ENCODE results near the gene ADRM1. TPM values are rescaled to one million over a fixed set of nuclear protein-coding genes. Genes with fewer than 3 reads are reported as not detected.
A peak's percentile ranks its signal among the peaks of the same experiment; 100 is the strongest.

Gene ADRM1
- total RNA-seq, 1 experiment from 2014 or later = 173 TPM

- H3K36me3 ChIP-seq (ENCODE audit: low read depth) = peaks cover 8% of the 10 kb centered on the region
- H3K27ac ChIP-seq = no peak overlapping the region
- no peaks in the 10 kb centered on the region for H3K4me1 ChIP-seq (replicated peaks; ENCODE audit: insufficient read depth)
- H3K9me2 ChIP-seq (ENCODE audit: insufficient read depth) = no peaks in the 10 kb centered on the region
- H3K27me3 ChIP-seq (ENCODE audit: insufficient read depth, low read depth) = no peaks in the 10 kb centered on the region
- H4K20me1 ChIP-seq (ENCODE audit: insufficient read depth) = peaks cover 59% of the 10 kb centered on the region
- TF ChIP-seq EZH2 (IDR thresholded peaks at IDR 0.05; ENCODE audit: low read depth) (no peak), CTCF (conservative IDR thresholded peaks at IDR 0.05) (no peak)
- H3K4me3 ChIP-seq = no peak overlapping the region
- ChIA-PET POLR2A (ENCODE audit: unreplicated experiment) (no interaction called here), CTCF (no interaction called here)
- intact Hi-C loops (cut with micrococcal nuclease; ENCODE audit: unreplicated experiment) = no loop called here
- no peak for DNase-seq
- BruUV-seq (replicated peaks) = no TSS peak
- peaks cover 71% of the 10 kb centered on the region for H3F3A ChIP-seq (ENCODE audit: insufficient read depth, low read depth)
- H2AFZ ChIP-seq = no peak overlapping the region
- H3K79me2 ChIP-seq (ENCODE audit: low read depth) = peaks cover under 1% of the 10 kb centered on the region; the same call in 1 of the 2 replicates
- H3K4me2 ChIP-seq = no peak overlapping the region
- no peaks in the 10 kb centered on the region for H3K9me3 ChIP-seq (ENCODE audit: insufficient read depth, low read depth)
Measured at GRCh38 chr20:62322492-62323041, 19.8 kb downstream of the ADRM1 start.

DNA sequence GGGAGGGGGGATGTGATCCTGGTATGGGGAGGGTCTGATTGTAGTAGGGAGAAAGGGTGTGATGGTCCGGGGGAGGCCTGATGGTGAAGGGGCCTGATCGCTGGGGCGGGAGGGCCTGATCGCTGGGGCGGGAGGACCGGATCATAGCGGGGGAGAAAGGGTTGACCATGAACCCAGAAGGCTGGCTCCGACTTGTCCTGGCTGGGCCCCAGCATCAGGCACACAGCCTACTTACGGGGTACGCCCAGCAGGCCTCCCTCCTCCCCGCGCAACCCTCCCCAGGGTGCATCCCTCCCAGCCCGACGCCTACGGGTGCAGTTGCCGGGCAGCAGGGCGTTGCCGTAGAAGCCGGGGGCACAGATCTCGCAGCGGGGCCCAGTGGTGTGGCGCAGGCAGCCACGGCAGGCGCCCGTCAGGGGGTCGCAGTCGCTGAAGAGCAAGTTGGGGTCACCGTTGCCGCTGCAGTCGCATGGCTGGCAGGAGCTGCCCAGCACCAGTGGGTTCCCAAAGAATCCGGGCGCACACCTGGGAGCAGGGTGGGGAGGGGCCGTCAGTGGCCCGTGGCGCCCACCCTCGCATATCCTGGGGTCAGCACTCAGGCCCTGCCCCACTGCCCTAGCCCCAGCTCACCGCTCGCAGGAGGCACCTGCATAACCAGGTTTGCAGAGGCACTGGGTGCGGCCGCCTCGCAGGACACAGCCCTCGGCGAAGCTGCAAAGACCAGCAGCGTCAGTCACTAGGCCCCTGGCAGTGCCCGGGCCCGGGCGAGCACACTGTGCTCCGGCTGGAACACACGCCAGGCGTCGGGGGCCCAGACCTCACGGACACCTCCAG is 20.6 kb downstream of the ADRM1 start:
- ChIA-PET POLR2A (ENCODE audit: unreplicated experiment) (no interaction called here), CTCF (no interaction called here)
- Histone ChIP-seq H3K27me3 (ENCODE audit: insufficient read depth, low read depth) (no peaks in the 10 kb centered on the region), H3K36me3 (ENCODE audit: low read depth) (peaks cover 13% of the 10 kb centered on the region), H3K9me3 (ENCODE audit: insufficient read depth, low read depth) (no peaks in the 10 kb centered on the region), H3F3A (ENCODE audit: insufficient read depth, low read depth) (peaks cover 75% of the 10 kb centered on the region), H3K4me1 (replicated peaks; ENCODE audit: insufficient read depth) (no peaks in the 10 kb centered on the region), H4K20me1 (ENCODE audit: insufficient read depth) (peaks cover 66% of the 10 kb centered on the region), H2AFZ (no peak overlapping the region), H3K79me2 (ENCODE audit: low read depth) (no peaks in the 10 kb centered on the region), H3K27ac (no peak overlapping the region), H3K4me3 (no peak overlapping the region), H3K4me2 (no peak overlapping the region), H3K9me2 (ENCODE audit: insufficient read depth) (no peaks in the 10 kb centered on the region)
- no peak for TF ChIP-seq CTCF (conservative IDR thresholded peaks at IDR 0.05)
- TF ChIP-seq EZH2 (IDR thresholded peaks at IDR 0.05; ENCODE audit: low read depth) = no peak
- no peak for DNase-seq
- intact Hi-C loops (cut with micrococcal nuclease; ENCODE audit: unreplicated experiment) = no loop called here
- no TSS peak for BruUV-seq (replicated peaks)

DNA sequence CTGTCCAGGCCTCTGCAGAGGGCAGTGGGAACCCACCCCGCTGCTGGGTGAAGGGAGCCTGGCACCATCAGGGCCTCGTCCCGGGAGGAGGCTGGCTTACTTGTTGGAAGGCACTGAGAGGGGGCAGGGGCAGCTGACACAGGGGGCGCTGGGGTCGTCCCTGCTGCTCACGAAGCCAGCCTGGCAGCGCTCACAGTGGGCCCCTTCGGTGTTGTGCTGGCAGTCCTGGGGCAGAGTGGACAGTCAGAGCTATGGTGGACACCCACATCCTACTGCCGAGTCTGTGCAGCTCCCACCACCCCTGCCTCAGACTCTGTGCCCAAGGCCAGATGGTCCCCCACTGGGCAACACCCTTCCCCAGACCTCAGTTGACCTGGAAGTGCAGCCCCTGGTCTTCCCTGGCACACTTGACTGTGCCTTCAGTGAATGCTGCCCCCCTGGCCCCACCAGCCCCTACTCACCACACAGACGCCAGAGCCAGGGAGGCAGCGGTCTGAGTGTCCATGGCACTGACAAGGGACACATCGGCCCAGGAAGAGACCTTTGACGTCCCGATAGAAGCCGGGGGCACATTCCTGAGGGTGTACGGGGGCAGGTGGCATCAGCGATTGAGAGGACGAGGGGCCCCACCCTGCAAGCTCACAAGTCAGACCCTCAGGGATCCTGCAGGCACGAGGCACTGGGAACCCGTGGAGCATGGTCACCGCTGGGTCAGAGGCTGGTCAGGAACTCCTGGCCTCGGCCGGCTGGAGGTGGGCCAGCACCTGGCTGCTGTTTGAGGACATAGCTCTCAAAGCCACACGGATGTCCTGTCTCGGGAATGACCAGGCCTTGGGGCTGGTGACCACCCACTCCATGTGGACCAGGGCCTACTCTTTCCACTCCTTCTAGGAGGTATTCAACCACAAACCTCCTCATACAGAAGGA is 21.4 kb downstream of the ADRM1 start:
- CTCF ChIA-PET = no interaction called here

More for the DNA sequence above, 21.4 kb downstream of the ADRM1 start:
- intact Hi-C loops (cut with micrococcal nuclease; ENCODE audit: unreplicated experiment) = no loop called here
- Histone ChIP-seq H3K4me3 (no peak overlapping the region), H3K4me1 (replicated peaks; ENCODE audit: insufficient read depth) (no peaks in the 10 kb centered on the region), H3K79me2 (ENCODE audit: low read depth) (no peaks in the 10 kb centered on the region), H3K9me3 (ENCODE audit: insufficient read depth, low read depth) (no peaks in the 10 kb centered on the region), H4K20me1 (ENCODE audit: insufficient read depth) (peaks cover 66% of the 10 kb centered on the region), H3K9me2 (ENCODE audit: insufficient read depth) (no peaks in the 10 kb centered on the region), H3K4me2 (no peak overlapping the region), H3K27me3 (ENCODE audit: insufficient read depth, low read depth) (no peaks in the 10 kb centered on the region), H2AFZ (no peak overlapping the region), H3K36me3 (ENCODE audit: low read depth) (peaks cover 14% of the 10 kb centered on the region), H3F3A (ENCODE audit: insufficient read depth, low read depth) (peaks cover 75% of the 10 kb centered on the region), H3K27ac (no peak overlapping the region)
- DNase-seq = no peak
- TF ChIP-seq EZH2 (IDR thresholded peaks at IDR 0.05; ENCODE audit: low read depth) (no peak), CTCF (conservative IDR thresholded peaks at IDR 0.05) (no peak)
- TSS peak; percentile 18 for BruUV-seq (replicated peaks)
- POLR2A ChIA-PET (ENCODE audit: unreplicated experiment) = no interaction called here

Measured in PC-9 (cell line).